ENCODE measurements around the gene ARHGAP15. TPM values are rescaled to one million over a fixed set of nuclear protein-coding genes. Genes with fewer than 3 reads are reported as not detected.

ARHGAP15 gene
- total and polyA plus RNA-seq, 5 experiments from 2014 or later: 130 to 299 (median 217) TPM

- peaks cover 0 to 32% (median 14%) of the 10 kb centered on the region in 3 donors for H3K36me3 Mint-ChIP-seq
- POLR2A ChIA-PET: no interaction called here
- peaks cover 23 to 76% (median 59%) of the 10 kb centered on the region in 4 donors for H3K4me1 Mint-ChIP-seq
- peak overlapping the region in 1 of 10 donors; percentile 46 for H3K4me3 Mint-ChIP-seq
- H3K27me3 Mint-ChIP-seq: no peaks in the 10 kb centered on the region
- peak overlapping the region in 2 of 10 donors; percentile 16 to 27 for H3K27ac Mint-ChIP-seq
- ATAC-seq (no peak), DNase-seq (no peak)
- no peaks in the 10 kb centered on the region for H3K9me3 Mint-ChIP-seq
Observed at GRCh38 chr2:143336719-143337210, 207.5 kb downstream of the ARHGAP15 start.

GRCh38 chr2:143341478-143341877 is 212.3 kb downstream of the ARHGAP15 start:
- DNase-seq: no peak
- no peak overlapping the region for H3K4me3 Mint-ChIP-seq
- H3K27ac Mint-ChIP-seq: peak overlapping the region in 3 of 10 donors; percentile 22 to 68 (median 33)
- no peak for ATAC-seq
- POLR2A ChIA-PET: no interaction called here
- H3K9me3 Mint-ChIP-seq: no peaks in the 10 kb centered on the region
- peaks cover 22 to 73% (median 53%) of the 10 kb centered on the region in 4 donors for H3K4me1 Mint-ChIP-seq
- peaks cover 0 to 38% (median 10%) of the 10 kb centered on the region in 3 donors for H3K36me3 Mint-ChIP-seq
- no peaks in the 10 kb centered on the region for H3K27me3 Mint-ChIP-seq

- Mint-ChIP-seq H3K27me3 (no peaks in the 10 kb centered on the region), H3K4me3 (no peak overlapping the region), H3K4me1 (peaks cover 16 to 50% (median 39%) of the 10 kb centered on the region in 4 donors), H3K27ac (peak overlapping the region in 6 of 10 donors; percentile 7 to 58 (median 56)), H3K9me3 (no peaks in the 10 kb centered on the region), H3K36me3 (peaks cover 0 to 38% (median 14%) of the 10 kb centered on the region in 3 donors)
- POLR2A ChIA-PET: no interaction called here
- ATAC-seq (no peak), DNase-seq (no peak)
Observed at GRCh38 chr2:143344780-143345179, 215.6 kb downstream of the ARHGAP15 start.

DNA sequence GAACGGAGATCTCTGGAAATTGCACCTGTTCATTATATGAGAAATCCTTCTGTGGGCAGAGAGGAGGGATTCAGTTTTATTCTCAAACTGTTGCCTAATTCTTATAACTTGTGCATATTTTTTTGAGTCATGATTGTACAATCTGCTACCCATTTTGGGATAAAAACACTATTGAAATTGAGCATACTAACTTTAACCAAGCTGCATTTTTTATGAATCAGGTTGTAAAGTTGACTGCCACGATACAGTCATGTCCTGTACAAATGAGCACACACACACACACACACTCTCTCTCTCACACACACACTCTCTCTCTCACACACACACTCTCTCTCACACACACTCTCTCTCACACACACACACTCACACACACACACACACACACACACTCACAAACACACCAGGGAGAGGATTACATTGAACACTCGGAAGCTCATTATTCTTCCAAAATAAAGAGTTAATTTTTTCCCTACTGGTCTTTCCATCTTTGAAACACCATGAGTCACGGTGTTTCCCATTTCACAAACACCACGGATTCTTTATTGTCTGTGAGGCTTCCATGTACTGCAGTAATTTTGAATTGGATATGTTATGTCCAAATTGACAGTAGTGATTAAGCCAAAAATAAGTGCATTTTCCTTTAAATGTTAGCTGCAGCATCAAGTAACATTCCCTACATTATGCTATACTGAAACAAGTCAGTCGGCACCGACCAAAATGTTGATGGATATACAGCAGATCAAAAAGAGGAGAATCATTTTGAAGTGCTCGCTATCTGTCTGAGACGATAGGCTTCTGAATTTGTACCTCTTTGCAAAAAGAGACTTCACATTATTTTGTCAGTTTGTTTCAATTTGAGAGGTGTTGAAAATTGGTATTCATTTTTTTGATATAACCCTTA is 216.9 kb downstream of the ARHGAP15 start:
- Mint-ChIP-seq H3K9me3 (no peaks in the 10 kb centered on the region), H3K4me1 (peaks cover 13 to 42% (median 35%) of the 10 kb centered on the region in 4 donors), H3K4me3 (no peak overlapping the region), H3K27ac (peak overlapping the region in 3 of 10 donors; percentile 2 to 53 (median 42)), H3K27me3 (no peaks in the 10 kb centered on the region), H3K36me3 (peaks cover 0 to 29% (median 10%) of the 10 kb centered on the region in 3 donors)
- POLR2A ChIA-PET: no interaction called here
- no peak for ATAC-seq
- DNase-seq: no peak

- H3K27me3 Mint-ChIP-seq: no peaks in the 10 kb centered on the region
- no peaks in the 10 kb centered on the region for H3K9me3 Mint-ChIP-seq
- H3K4me3 Mint-ChIP-seq: no peak overlapping the region
- POLR2A ChIA-PET: no interaction called here
- ATAC-seq: no peak
- peak overlapping the region in 1 of 10 donors; percentile 19 for H3K27ac Mint-ChIP-seq
- peaks cover 13 to 43% (median 33%) of the 10 kb centered on the region in 4 donors for H3K4me1 Mint-ChIP-seq
- H3K36me3 Mint-ChIP-seq: peaks cover 0 to 31% (median 8%) of the 10 kb centered on the region in 3 donors
- DNase-seq: no peak
Observed at GRCh38 chr2:143347271-143347695, 218.1 kb downstream of the ARHGAP15 start.

GRCh38 chr2:143347901-143348414 is 218.7 kb downstream of the ARHGAP15 start:
- Mint-ChIP-seq H3K36me3 (peaks cover 0 to 29% (median 8%) of the 10 kb centered on the region in 3 donors), H3K4me1 (peaks cover 9 to 41% (median 29%) of the 10 kb centered on the region in 4 donors), H3K27ac (no peak overlapping the region), H3K4me3 (no peak overlapping the region), H3K27me3 (no peaks in the 10 kb centered on the region), H3K9me3 (no peaks in the 10 kb centered on the region)
- ATAC-seq (no peak), DNase-seq (no peak)
- POLR2A ChIA-PET: no interaction called here

DNA sequence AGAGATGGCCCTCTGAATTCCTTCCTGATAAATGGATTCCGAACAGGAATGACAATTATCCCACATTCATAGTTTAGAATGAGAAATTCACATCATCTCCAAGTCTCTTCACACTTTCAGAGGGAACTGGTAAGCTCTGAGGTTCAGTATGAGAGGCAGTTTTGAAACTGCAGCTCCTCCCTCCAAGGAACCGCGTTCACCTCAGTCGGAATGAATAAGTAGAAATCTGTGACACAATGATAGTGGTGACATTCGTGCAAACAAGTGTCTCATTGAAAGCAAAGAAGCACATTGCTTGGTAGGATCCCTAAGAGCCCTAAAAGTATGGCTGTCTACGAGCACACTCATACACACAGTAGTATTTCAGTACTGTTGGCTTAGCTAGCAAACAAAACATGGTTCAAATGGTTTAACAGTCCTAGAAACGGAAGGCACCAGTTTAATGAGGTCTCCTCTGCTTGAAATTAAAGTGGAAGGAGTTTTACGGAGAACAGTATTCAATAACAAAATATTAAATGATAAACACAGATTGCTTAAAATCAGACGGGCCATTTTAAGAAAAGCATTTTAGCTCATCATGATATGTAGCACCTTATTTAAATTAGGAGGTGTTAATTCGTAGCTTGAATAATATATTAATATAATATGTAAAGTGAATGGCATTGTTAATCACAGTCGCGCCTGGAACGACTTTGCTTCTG is 225.0 kb downstream of the ARHGAP15 start:
- DNase-seq: no peak
- Mint-ChIP-seq H3K27me3 (no peaks in the 10 kb centered on the region), H3K36me3 (peaks cover 0 to 15% (median 0%) of the 10 kb centered on the region in 3 donors), H3K4me3 (peak overlapping the region in 1 of 10 donors; percentile 6), H3K27ac (no peak overlapping the region), H3K4me1 (peaks cover 4 to 22% (median 12%) of the 10 kb centered on the region in 4 donors), H3K9me3 (no peaks in the 10 kb centered on the region)
- no peak for ATAC-seq
- POLR2A ChIA-PET: no interaction called here

- H3K4me3 Mint-ChIP-seq: no peak overlapping the region
- H3K36me3 Mint-ChIP-seq: peaks cover 5 to 23% (median 6%) of the 10 kb centered on the region in 3 donors
- ATAC-seq (no peak), DNase-seq (no peak)
- no peaks in the 10 kb centered on the region for H3K9me3 Mint-ChIP-seq
- no peaks in the 10 kb centered on the region for H3K27me3 Mint-ChIP-seq
- H3K27ac Mint-ChIP-seq: no peak overlapping the region
- peaks cover 7 to 24% (median 16%) of the 10 kb centered on the region in 4 donors for H3K4me1 Mint-ChIP-seq
- POLR2A ChIA-PET: no interaction called here
Observed at GRCh38 chr2:143355870-143356269, 226.7 kb downstream of the ARHGAP15 start.

- DNase-seq: no peak
- ATAC-seq: no peak
- H3K4me1 Mint-ChIP-seq: peaks cover 7 to 21% (median 14%) of the 10 kb centered on the region in 4 donors
- POLR2A ChIA-PET: no interaction called here
- peaks cover 6 to 20% (median 7%) of the 10 kb centered on the region in 3 donors for H3K36me3 Mint-ChIP-seq
- no peak overlapping the region for H3K4me3 Mint-ChIP-seq
- no peak overlapping the region for H3K27ac Mint-ChIP-seq
- H3K27me3 Mint-ChIP-seq: no peaks in the 10 kb centered on the region
- no peaks in the 10 kb centered on the region for H3K9me3 Mint-ChIP-seq
Observed at GRCh38 chr2:143356336-143356735, 227.1 kb downstream of the ARHGAP15 start.

DNA sequence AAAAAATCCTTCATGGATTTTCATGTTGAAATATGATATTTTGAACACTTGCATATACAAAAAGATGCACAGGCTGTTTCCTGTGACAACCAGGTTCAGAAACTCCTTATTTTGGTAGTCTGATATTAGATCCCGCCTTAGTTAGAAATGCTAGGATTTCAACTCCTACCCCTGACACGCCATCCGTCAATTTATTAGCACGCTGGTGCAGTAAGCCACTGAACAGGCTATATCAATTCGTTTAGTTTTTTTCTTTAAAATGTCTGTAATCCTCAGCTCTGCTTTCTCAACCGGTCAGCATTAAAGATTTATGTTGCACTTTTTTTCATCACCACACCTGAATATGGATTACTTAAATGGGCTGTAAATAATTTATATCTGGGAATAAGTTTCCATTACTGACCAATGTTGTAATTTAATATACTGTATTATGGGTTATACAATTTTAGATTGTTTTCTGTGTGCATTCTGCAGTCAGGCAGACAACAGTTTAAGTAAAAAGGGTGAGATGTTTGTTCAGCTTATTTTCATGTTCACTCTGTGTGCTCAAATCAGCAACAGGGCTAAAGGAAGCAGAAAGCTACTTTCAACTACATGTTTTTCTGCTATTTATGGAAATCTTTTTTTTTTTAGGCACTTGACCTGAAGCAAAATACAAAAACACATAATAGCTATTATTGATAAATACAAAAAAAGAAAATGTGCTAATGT is 227.7 kb downstream of the ARHGAP15 start:
- POLR2A ChIA-PET: no interaction called here
- ATAC-seq (no peak), DNase-seq (no peak)
- Mint-ChIP-seq H3K4me3 (no peak overlapping the region), H3K9me3 (no peaks in the 10 kb centered on the region), H3K36me3 (peaks cover 6 to 24% (median 7%) of the 10 kb centered on the region in 3 donors), H3K27ac (no peak overlapping the region), H3K4me1 (peaks cover 7 to 20% (median 16%) of the 10 kb centered on the region in 4 donors), H3K27me3 (no peaks in the 10 kb centered on the region)

- POLR2A ChIA-PET: no interaction called here
- Mint-ChIP-seq H3K27ac (no peak overlapping the region), H3K4me3 (no peak overlapping the region), H3K4me1 (peaks cover 7 to 29% (median 25%) of the 10 kb centered on the region in 4 donors), H3K27me3 (no peaks in the 10 kb centered on the region), H3K9me3 (no peaks in the 10 kb centered on the region), H3K36me3 (peaks cover 6 to 33% (median 7%) of the 10 kb centered on the region in 3 donors)
- ATAC-seq: no peak
- DNase-seq: no peak
Observed at GRCh38 chr2:143357966-143358365, 228.7 kb downstream of the ARHGAP15 start.

- DNase-seq (no peak), ATAC-seq (no peak)
- peaks cover 6 to 34% (median 13%) of the 10 kb centered on the region in 3 donors for H3K36me3 Mint-ChIP-seq
- H3K4me3 Mint-ChIP-seq: no peak overlapping the region
- no peaks in the 10 kb centered on the region for H3K9me3 Mint-ChIP-seq
- peaks cover 13 to 34% (median 21%) of the 10 kb centered on the region in 4 donors for H3K4me1 Mint-ChIP-seq
- POLR2A ChIA-PET: no interaction called here
- no peaks in the 10 kb centered on the region for H3K27me3 Mint-ChIP-seq
- H3K27ac Mint-ChIP-seq: no peak overlapping the region
Observed at GRCh38 chr2:143361346-143361745, 232.1 kb downstream of the ARHGAP15 start.

Data from naive thymus-derived CD8-positive, alpha-beta T cell (primary cell).